GF-D8 (cell line): ENCODE data around the gene APBB2.
"Not testable (repeated sequence)": the region's sequence is repeated elsewhere in the genome, so short reads cannot be mapped to it uniquely, and the experiment has no call there.

Source experiments
- DNase-seq: peaks from one replicate; lab custom pipeline; 2025; lab: John Stamatoyannopoulos, UW

Gene APBB2

GRCh38 chr4:41060352-41061334 is 153.7 kb downstream of the APBB2 start:
- no peak for DNase-seq

DNA sequence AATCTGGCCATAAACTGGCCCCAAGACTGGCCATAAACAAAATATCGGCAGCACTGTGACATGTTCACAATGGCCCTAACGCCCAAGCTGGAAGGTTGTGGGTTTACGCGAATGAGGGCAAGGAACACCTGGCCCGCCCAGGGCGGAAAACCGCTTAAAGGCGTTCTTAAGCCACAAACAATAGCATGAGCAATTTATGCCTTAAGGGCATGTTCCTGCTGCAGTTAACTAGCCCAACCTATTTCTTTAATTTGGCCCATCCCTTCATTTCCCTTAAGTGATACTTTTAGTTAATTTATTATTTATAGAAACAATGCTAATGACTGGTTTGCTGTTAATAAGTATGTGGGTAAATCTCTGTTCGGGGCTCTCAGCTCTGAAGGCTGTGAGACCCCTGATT is 154.9 kb downstream of the APBB2 start:
- not testable (repeated sequence) for DNase-seq

- DNase-seq = no peak
These were observed 155.9 kb downstream of the APBB2 start for GRCh38 chr4:41058426-41058825.

GRCh38 chr4:41057467-41057866 is 156.9 kb downstream of the APBB2 start:
- no peak for DNase-seq

DNA sequence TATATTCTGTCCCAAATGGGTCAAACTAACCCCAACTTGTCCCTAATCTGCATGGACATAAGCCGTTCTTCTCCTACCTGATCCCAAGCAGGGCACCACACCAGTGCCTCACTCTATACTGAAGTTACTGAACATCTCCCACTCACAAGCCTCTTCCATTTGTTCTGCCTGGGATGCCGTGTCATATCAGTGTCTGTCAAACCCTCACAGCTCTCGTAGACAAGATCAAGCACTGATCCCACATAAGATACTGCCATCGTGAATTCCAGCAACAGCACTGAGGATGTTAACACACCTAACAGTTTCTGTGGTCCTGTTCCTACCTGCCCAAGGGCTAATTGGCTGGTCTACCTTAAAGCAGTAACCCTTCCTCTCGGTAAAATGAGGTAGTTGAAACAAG is 162.1 kb downstream of the APBB2 start:
- DNase-seq = no peak

GRCh38 chr4:41050880-41051775 is 163.2 kb downstream of the APBB2 start:
- no peak for DNase-seq

DNA sequence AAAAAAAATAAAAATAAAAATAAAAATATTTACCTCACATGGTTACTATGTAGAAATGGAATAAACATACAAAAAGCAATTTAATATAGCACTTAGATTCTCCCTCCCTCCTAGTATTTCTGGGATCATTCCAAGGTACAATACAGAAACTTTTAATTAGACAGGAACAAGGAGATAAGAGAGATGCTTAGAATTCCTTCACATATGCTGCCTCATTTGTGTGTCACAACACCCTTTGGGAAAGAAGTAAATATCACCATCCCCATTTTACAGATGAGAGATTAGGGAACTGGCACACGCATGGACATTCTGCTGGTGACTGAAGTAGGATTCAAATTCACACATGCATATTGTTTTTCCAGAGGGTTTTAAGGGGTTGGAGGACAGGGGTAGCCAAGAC is 164.2 kb downstream of the APBB2 start:
- DNase-seq = no peak

- not testable (repeated sequence) for DNase-seq
These were observed 165.2 kb downstream of the APBB2 start for GRCh38 chr4:41049176-41049575.

DNA sequence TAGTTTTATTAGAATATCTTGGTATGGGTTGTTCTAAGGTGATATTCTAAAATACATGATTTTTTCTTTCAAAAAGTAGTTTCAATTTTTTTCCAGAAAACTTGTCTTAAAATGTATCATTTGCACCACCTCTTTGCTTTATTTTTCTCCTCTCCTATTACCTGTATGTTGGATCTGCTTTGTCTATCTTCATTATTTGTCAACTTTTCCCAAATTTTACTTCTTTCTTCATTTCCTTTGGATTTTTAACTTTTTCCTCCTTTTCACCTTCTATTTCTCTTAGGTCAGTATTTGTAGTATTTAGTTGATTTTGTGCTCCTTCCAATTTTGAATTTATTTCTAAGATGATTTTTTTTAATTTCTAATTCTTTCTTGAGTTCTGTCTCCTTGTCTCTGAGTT is 169.6 kb downstream of the APBB2 start:
- DNase-seq = no peak

DNA sequence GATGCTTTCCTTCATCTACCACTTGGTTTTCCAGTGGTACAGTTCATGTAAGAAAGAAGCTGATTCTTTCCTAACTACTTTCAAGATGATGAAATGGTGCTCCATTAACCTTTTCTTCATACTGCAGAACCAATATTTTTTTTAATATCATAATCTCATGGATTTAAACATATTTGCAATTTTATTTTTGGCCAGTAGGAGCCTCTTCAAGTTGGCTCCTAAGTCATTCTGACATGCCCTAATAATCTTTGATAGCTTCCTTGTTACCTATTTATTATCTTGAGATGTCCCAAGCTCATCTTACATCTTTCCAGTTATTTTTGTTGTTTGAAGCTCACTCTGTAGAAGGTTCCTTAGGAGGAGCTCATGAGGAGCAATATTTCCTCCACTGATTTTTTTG is 170.2 kb downstream of the APBB2 start:
- DNase-seq = no peak

DNA sequence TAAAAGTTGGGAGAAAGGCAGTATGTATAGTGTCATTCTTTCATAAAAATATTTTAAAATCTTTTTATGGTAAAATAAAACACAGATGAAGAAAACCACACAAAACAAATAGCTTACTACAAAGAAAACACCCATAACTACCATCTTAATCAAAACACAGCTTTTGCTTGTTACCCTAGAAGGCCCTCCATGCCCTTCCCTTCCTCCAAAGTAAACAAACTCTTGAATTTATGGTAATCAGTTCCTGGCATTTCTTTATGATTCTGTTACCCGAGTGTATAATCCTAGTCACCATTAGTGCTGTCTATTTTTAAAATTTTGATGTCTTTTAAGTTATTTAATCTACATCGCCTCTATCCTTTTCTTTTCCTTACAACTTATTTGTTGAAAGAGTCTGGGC is 170.9 kb downstream of the APBB2 start:
- no peak for DNase-seq

- no peak for DNase-seq
These were observed 172.8 kb downstream of the APBB2 start for GRCh38 chr4:41041551-41041950.

DNA sequence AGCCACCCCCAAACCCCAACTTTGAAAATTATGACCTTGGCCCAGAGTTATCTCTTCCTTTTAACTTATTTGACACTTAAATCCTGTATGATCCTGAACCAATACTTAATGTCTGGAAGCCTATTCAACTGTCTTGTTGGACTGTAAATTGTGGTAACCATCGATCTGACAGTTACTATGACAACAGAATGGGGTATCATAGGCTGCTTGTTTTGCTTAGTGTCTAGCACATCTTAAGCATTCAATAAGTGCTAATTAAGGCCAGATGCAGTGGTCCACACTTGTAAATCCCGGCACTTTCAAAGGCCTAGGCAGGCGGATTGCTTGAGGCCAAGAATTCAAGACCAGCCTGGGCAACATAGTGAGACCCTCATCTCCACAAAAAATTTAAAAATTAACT is 175.0 kb downstream of the APBB2 start:
- no peak for DNase-seq

DNA sequence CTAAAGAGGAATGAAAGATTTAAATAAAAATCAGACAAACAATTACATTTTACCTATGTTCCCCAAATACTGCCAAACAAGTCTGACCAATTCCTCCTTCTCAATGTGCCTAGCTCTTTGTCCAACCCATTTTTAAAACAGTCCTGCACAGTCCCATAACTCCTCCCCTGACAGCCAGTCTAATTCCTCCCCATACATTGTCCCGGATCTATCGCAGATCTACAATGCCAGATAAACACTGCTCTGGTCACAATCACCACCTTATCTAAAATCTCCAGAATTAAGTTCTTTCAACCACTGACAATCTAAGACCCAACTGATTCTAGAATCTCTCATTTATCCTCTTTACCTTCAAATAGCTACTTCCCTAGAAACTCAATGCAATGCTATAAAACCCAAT is 176.0 kb downstream of the APBB2 start:
- no peak for DNase-seq

GRCh38 chr4:41029098-41029497 is 185.2 kb downstream of the APBB2 start:
- DNase-seq = no peak

DNA sequence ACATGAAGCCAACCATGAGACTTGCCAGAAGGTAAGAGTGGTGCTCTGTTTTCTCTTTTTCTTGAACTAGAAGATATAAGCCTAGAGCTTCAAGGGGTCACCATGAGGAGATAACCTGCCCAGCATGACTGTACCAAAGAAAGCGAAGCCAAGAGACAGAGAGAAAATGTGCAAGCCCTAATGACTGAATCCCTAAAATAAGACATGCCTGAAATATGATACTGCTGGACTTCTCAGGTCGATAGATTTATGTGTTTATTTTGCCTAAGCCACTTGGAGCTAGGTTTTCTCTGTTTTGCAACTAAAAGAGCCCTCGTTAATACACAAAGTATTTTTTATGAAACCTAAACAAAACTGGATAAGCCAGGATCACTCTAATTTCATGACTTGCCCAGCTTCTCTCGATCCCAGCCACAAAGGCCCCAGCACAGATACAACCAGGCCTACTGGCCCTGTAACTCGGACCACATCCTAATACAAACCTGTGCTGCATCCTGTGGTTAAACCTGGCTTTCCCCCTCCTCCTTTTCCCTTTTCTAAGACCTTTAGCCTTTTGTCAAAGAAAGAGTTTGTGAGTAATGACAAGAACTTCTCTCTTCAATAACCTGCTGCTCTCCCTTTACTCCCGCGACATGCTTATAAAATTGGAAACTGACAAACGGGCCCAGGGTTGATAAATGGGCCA is 185.8 kb downstream of the APBB2 start:
- no peak for DNase-seq

- DNase-seq = no peak
These were observed 187.4 kb downstream of the APBB2 start for GRCh38 chr4:41026971-41027370.

DNA sequence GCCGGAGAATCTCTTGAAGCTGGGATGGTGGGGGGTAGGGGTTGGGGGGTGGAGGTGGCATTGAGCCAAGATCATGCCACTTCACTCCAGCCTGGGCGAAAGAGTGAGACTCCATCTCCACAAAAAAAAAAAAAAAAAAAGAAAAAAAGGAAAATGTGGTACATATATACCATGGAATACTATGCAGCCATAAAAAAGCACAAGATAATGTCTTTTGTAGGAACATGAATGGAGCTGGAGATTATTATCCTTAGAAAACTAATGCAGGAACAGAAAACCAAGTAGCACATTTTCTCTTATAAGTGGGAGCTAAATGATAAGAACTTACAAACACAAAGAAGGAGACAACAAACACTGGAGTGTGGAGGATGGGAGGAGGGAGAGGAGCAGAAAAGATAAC is 188.5 kb downstream of the APBB2 start:
- DNase-seq = no peak

GRCh38 chr4:41024556-41025491 is 189.5 kb downstream of the APBB2 start:
- no peak for DNase-seq

DNA sequence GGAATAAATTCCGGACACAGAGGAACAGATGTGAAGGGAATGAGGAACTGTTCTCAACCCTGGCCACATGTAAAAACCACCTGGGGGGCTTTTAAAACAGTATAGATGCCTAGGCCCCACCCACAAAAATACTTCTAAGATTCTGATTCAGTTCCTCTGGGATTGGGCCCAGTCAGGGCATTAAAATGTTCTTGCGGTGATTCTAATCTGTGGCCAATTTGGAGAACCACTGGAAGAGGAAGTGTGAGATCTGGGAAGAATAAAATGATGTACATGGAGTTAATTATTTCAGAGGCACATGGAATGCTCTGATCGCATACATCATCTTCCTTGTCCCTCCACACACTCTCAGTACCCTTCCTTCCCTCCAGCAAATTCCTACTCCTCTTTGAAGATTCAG is 192.2 kb downstream of the APBB2 start:
- no peak for DNase-seq

DNA sequence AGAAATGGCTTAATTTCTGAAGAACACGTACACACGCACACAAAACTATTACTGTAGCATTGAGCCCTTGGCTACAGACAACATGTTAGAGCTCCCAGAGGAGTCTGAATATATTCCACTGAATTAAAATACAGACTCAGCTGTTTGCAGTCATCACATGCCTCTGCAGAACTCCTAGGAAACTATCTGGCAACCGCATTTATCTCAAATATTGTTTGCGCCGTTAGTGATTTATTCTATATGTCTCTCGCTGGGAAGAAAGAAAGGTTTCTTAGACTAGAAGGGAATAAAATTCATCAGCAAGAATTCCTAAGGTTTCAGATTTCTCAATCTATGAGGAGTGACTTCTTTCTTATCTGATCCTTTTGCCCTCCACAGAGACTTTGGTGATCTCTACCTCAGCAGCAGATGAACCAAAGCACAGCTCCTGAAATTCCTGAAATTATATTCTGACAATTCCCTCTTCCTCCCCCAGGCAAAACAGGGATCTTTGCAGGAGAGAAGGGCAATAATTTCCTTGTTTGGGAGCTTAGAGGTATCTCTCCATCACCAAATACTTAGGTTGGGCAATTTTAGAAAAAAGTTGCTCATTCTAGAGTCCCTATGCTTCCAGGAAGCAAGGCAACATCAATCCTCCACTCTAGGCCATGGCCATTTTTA is 199.2 kb downstream of the APBB2 start:
- DNase-seq = no peak
